Amniotic stem cell (primary cell): ENCODE data around the gene ARL9.
A peak's percentile ranks its signal among the peaks of the same experiment; 100 is the strongest.

Experiments
- DNase-seq: peaks from one replicate; lab custom pipeline; 2025; lab: John Stamatoyannopoulos, UW

ARL9 gene, protein sequence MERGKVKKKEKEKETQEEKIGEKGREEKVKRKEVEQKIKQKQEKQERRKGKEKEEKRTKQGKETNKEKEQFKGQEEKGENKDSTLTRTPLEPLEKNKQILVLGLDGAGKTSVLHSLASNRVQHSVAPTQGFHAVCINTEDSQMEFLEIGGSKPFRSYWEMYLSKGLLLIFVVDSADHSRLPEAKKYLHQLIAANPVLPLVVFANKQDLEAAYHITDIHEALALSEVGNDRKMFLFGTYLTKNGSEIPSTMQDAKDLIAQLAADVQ

DNA sequence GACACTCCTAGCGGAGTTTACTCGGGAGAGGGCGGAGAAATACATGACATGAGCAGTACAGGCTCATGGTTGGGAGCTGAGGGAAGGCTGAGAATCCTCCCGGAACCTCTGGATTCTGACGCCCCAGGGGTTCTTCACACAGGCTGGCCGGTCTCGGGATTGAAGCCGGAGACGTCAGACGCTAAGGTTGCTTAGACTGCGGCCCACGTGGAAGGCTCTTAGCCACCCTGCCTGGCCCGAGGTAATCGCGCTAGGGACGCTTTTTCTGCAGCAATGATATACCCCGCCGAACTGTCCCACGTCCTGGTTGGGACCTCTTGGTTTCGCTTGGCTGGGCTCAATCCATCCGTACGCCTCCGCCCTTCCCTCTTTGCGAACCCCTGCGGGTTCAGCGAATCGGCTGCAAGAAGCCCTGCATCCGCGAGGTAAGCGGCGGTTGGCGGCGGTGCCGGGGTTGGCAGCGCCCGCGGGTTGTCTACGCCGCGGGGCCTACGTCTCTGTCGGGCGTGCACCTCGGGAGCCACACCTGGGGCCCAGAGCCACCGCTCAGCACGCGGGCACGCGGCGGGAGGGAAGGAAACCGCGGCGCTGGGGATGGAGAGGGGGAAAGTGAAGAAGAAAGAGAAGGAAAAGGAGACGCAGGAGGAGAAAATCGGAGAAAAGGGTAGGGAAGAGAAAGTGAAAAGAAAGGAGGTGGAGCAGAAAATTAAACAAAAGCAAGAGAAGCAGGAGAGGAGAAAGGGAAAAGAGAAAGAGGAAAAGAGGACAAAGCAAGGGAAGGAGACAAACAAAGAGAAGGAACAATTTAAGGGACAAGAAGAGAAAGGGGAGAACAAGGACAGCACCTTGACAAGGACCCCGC, at the start of gene ARL9:
Gene ARL9, plus strand, starts transcription at position 523 of the 862 bp plus-strand sequence. Its CDS starts 72 bp downstream, at position 595.
- peak; percentile 3 for DNase-seq

DNA sequence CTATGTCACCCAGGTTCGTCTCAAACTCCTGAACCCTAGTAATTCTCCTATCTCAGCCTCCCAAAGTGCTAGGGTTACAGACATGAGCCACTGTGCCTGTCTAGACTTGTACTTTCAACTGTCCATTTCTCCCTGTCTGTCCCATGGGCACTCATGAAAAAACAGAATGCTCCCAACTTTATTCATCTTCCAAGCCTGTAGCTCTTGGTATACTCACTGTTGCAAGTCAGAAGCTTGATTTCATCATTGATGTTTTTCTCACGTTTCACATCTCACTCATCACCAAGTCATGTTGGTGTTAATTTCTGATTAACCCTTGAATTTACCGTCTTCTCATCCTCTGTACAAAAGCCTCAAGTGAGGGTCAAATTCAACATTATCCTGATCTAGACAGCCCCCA, 45.5 kb upstream of the ARL9 start:
- DNase-seq = no peak

DNA sequence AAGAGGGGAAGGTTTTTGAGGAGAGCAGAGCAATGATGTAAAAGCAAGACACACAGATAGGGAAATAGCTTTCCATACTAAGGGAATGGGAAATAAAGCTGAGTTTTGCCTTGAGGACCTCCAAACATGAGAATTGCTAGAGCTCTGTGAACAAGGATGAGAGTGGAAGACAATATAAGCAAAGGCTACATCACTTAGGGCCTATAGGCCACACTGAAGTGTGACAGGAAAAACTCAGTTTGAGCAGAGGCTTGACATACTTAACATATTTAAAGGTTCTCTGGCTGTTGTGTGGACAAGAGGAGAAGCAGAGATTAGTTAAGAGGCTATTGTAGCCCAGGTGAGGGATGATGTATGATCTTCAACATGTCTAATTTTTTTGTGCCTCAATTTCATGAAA, 43.4 kb upstream of the ARL9 start:
- DNase-seq = no peak

DNA sequence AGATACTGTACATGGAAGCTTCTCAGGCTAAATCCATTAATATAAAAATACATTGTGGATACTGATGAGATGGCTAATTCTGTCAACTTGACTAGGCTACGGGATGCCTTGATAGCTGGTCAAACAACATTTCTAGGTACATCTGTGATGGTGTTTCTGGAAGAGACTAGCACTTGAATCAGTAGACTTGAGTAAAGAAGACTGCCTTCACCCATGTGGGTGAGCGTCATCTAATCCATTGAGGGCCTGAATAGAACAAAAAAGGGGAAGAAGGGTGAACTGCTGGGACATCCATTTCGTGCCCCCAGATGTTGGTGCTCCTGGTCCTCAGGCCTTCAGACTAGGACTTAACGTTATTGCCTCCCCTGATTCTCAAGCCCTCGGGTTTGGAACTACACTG, 41.9 kb upstream of the ARL9 start:
- no peak for DNase-seq

DNA sequence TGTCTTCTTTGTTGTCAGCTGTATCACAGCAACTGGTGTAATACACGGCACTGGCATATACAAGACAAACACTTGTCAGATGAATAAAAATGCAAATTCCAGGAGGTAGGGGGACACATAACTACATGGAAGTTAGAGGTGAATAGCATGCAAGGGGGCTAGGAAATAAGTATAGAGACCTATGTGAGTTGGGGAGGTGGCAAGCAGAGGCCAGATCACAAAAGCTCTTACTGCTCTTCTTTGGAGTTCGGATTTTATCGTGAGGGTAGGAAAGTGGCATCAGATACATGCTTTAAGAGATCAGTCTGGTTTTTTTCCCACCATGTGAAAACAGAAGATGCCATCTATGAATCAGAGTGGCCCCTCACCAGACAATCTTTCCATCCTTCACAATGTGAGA, 41.0 kb upstream of the ARL9 start:
- no peak for DNase-seq

DNA sequence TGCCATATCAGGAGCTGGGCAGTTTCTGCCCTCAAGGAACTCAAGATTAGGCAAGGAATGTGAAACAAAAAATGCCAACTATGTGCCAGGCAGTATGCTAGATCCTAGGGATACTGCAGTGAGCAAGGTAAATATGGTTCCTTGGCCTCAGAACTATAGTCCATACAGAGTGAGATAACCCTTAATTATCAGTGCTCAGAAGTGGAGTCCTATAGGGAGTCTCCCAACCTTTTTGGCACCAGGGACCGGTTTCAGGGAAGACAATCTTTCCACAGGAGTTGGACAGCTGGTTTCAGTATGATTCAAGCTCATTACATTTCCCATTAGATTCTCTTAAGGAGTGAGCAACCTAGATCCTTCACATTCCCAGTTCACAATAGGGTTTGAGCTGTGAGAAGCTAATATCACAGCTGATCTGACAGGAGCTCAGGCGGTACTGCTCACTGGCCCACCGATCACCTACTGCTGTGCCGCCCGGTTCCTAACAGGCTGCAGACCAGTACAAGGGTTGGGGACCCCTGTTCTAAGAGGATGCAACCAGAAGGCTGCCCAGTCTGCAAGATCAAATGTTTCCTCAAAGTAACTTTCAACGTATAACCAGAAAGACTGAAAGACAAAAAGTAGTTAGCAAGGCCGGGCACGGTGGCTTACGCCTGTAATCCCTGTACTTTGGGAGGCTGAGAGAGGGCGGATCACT, 39.8 kb upstream of the ARL9 start:
- no peak for DNase-seq

DNA sequence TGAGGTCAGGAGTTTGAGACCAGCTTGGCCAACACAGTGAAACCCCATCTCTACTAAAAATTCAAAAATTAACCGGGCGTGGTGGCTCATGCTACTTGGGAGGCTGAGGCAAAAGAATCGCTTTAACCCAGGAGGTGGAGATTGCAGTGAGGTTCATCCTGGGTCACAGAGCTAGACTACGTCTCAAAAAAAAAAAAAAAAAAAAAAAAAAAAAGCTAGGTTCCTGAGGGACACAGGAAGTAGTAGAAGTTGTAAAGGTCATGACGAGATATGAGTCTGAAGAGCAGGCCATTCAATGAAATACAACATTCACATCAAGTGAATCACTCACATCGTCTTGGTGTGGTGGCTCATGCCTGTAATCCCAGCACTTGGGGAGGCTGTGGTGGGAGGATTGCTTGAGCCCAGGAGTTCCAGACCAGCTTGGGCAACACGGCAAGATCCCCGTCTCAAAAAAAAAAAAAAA, 39.3 kb upstream of the ARL9 start:
- DNase-seq = peak; percentile 8

DNA sequence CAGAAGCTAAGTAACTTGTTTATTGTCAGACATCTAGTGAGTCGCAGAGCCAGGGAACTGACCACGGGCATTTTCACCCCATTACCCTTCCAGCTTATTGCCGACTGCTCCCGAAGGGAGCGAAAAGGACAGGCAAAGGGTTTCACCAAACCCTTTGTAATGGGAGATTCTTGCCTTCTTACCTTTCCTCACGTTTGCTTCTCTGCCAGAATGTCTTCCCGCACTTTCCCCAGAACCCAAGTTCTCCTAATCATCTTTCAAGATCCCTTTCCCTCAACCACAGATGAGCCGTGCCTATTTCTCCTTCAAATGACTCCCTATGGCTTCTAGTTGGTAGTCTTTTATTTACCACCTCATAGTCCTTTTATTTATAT, 38.7 kb upstream of the ARL9 start:
- no peak for DNase-seq

DNA sequence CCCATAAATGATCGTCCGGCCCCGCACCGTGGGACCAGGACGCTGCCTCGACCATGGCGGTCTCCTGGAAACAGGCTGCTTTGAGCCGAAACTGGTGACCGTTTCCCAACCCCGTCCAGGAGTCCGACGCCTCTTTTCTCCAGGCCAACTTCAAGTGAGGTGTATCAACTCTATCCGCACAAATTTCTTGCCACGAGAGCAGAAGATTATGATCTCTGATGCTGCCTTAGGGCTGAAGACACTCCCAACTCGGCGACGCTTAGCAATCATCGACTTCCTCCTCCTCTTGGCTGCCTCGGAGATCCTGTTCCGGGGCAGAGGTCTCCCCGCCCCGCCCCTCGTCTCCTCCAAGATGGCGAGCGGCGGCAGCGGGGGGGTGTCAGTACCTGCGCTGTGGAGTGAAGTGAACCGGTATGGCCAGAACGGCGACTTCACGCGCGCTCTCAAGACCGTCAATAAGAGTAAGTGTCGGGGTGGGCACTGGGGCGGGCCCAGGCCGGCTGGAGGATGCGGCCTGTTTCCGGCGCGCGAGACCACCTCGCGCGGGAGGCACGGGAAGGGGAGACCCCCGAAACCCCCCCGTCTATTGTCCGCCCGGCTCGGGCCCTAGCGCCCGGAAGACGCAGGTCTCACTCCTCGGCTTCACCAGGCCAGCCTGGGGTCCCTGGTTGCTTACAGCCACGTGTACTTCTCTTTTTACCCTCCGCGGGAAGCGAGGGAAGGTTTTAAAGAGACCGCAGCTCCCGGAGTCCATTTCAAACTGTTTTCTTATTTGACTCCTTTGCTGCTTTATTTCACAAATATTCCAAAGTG, 38.1 kb upstream of the ARL9 start, which contains the start of gene SRP72:
Gene SRP72, plus strand, starts transcription at position 334 of the 813 bp plus-strand sequence. Its CDS starts 19 bp downstream, at position 353.
- peak; percentile 84 for DNase-seq

DNA sequence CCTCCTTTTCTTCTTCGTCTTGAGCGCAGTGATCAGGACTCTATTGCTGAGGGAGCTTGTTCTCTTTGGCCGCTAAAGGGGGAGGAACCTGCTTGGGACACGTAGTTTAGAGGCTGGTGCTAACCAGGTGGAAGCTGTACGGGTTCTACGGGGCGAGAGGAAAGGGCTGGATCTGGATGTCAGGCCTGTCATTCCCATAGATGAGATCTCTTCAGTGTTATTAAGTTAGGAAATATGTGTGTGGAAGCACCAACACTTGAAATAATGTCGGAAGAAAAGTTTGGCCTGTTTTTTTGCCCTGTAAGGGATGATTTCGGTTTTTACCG, 37.5 kb upstream of the ARL9 start:
- DNase-seq = no peak

DNA sequence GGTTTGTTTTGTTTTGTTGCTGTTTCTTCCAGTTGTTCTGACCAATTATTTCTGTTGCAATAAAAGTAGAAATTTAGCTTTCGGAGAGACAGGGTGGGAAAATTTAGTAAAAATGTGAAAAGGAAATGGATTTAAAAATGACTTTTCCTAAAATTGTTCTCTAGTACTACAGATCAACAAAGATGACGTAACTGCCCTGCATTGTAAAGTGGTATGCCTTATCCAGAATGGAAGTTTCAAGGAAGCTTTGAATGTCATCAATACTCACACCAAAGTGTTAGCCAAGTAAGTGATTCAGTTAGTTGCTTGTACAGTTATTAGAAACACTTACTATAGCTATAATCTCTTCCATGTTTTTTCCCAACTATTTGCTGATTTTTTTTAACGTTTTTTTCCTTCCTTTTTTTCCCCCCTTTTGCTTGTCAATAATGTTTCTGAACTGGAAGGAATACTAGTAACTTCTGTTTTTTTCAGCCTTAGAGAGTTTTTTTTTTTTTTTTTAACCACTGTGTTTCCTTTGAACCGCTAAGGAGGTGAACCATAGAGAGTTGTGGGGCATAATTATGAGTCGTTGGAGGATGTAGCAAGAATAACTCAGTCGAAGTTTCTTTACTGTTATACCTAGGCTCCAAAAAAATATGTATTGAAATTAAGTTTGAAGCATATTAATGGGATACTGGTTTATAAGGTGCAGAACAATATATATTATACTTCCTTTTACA, 35.9 kb upstream of the ARL9 start:
- no peak for DNase-seq

DNA sequence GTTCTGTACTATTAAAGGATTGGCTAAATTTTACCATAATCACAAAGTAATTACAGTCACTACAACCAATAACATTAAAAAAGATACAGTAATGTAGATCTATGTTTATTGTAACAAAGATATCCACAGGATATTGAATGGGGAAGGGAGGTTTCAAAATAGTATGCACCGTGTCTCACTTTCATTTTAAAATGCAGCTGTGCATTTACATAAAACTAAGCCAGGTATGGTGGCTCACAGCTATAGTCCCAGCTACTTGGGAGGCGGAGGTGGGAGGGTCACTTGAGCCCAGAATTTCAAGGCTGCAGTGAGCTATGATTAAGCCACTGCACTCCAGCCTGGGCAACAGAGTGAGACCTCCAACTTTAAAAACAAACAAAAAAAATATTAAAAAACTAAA, 29.7 kb upstream of the ARL9 start:
- no peak for DNase-seq

DNA sequence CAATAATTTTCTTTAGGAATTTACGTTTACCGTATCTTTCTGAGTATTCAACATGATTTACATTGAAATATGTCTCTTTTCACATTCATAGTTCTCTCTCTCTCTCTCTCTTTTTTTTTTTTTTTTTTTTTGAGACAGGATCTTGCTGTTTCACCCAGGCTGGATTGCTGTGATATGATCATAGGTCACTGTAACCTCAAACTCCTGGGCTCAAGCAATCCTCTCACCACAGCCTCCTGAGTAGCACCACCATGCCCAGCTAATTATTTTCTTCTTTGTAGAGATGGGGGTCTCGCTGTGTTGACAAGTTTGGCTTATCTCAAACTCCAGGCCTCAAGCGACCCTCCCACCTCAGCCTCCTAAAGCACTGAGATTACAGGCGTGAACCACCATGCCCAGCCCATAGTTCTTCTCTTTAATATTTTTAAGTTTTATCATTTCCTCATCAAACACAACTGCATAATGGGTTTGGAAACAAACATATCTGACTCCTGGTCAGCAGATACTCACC, 28.3 kb upstream of the ARL9 start:
- DNase-seq = no peak

DNA sequence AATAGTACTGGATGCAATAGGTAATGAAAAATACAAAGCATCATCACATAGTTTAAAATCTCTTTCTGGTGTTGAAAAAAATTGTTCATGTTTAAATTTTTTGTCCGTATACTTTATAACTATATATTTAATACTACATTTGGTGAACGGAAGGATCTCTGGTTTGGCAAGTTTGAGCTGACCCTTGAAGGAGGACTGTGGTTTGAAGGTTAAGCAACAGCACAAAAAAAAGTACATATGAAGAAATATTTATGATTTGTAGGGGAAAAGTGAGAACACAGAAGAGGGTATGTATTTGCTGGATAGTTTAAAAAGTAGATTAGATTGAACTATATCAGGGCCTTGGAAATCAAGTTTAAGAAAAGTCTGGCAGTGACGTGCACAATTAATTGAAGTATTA, 24.9 kb upstream of the ARL9 start:
- no peak for DNase-seq

DNA sequence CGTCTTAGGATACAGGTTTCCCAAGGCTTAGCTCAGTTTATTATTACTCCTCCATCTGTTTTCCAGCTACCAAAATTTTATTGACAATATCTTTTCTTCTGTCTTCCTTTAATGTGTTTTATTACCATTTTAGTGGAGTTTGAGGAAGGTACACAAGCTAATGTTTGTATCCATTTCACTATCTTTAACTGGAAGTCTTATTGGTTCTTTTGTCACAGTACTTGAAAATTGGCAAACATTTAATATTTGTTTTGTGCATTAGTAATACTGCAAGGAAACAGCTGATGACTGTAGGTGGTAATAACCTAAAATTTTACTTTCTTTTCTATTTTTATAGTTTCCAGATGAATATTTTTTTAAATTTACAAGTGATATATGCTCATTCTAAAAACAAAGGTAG, 9.3 kb upstream of the ARL9 start:
- DNase-seq = no peak

DNA sequence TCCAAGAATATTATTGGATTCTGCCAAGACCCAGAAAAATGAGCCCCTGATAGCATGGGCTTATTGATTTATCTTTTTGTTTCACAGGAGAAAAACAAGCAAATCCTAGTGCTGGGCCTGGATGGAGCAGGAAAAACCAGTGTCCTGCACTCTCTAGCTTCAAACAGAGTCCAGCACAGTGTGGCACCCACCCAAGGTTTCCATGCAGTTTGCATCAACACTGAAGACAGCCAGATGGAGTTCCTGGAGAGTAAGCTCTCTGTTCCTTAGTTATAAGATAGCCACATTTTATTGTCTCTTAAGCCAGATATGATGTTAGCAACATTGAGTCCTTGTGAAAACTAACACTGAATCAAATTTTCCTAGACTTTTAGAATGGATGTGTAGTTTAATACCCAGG, 5.5 kb downstream of the ARL9 start:
- DNase-seq = no peak

DNA sequence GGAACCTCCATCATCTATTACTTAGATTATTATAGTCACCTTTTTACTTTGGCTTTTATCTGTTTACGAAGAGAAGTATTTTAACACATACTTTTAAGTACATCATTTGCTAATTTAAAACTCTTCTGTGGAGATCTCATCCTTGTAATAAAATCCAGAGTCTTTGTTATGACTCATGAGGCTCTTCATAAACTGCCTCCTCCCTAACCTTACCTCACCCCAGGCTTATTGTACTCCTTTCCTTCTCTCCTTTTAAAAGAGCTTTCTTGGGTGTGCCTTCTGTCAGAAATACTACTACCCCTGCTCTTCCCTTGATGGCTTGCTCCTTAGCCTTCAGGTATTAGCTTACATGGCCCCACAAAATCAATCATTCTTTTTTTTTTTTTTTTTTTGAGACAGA, 6.6 kb downstream of the ARL9 start:
- DNase-seq = no peak

DNA sequence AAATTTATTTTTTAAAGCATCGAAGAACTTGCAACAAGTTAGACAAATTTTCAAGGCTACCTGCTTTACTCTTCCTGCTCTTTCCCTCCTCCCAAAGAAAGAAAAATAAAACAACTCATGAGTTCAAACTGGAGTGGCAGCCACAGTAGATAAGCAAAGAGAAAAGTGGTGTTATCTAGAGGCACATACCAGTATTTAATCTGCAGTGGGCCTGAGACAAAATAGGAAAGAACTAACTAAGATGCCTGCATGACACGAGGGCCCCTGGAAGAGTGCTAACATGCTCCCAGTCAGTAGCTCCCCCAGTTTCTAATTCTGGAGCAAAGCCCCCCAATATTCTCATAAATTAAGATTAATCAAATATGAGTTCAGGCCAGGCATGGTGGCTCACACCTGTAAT, 7.9 kb downstream of the ARL9 start:
- no peak for DNase-seq

DNA sequence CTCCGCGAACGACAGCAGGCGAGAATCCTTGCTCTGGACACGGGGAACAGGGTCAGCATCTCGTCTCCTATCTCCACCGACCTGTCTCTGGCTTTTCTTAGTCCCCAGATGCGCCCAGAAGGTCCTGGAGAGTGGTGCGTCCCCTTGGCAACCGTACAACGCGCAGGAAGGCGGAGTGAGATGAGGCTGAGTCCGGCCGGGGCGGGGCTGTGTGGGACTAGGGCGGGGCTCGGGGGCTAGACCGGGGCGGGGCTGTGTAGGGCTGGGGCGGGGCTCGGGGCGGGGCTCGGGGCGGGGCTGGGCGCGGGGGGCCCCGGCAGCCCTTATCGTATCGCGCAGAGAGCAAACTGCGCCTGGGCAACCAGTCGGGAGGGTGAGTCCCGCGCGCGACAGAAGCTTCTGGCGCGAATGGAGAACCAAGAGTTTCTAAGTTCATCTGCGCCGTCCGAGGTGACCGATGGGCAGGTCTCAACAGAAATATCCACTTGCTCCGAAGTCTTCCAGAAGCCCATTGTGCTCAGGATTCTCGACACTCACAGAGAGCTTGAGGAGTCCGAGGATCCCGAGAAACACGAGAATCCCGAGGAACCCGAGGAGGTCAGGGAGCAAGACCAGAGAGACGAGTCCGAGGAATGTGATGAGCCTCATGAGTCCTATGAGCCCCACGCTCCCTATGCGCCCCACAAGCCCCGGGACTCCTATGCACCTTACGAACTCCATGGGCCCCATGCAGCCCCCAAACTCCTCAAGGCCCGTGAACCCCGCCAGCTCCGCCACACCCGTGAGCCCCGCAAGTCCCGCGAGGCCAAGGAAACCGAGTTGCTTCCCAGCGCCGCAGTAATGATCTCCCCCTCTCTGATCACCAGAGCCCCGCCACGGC, 24.9 kb downstream of the ARL9 start:
- peak; percentile 68 for DNase-seq

DNA sequence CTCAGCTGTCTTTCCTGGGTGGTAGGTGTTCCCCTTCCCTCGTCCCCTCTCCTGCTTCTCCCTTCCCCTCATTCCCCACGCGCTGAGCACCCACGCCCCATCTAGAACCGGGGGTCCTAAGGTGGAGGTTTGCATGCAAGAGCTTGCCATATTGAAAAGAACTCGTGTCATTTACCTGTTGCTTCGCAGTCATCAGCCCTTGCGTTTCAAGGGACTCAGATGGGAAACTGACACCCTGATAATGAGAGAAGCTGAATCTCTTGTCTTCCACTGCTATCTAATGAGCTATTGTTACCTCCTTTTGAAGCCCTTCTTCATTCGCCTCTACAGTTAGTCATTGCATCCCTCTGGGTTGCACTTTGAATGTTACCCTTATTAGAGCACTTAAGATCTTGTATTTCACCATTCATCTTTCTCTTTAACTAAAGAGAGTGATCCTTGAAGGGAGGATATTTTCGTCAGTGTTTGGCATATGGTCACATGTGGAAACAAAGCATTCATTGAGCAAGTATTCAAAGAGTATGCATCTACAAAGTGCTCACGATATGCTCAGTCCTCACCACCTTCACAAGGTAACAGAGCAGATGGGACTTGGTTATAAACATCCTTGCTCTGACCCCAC, 25.7 kb downstream of the ARL9 start:
- no peak for DNase-seq
